ENCODE results near the gene TBX1. TPM values are rescaled to one million over a fixed set of nuclear protein-coding genes. Genes with fewer than 3 reads are reported as not detected.
A peak's percentile ranks its signal among the peaks of the same experiment; 100 is the strongest.

The TBX1 gene
- total and polyA plus RNA-seq, 2 of the 13 experiments (the other 11 are each of a cell fraction or from before 2014, with no cell fraction given) = not detected

- TF ChIP-seq SMYD3 (CRISPR knock-in tag; IDR thresholded peaks at IDR 0.05) (no peak), MLLT10 (CRISPR knock-in tag; IDR thresholded peaks at IDR 0.05) (no peak), TBX2 (CRISPR knock-in tag; IDR thresholded peaks at IDR 0.05; ENCODE audit: borderline replicate concordance) (no peak), CC2D1A (CRISPR knock-in tag; IDR thresholded peaks at IDR 0.05) (no peak), YEATS4 (CRISPR knock-in tag; IDR thresholded peaks at IDR 0.05; ENCODE audit: borderline replicate concordance) (no peak), DZIP1 (CRISPR knock-in tag; IDR thresholded peaks at IDR 0.05) (no peak), SKIL (CRISPR knock-in tag; IDR thresholded peaks at IDR 0.05; ENCODE audit: borderline replicate concordance) (no peak), ZNF576 (CRISPR knock-in tag; IDR thresholded peaks at IDR 0.05) (no peak), AGO2 (optimal IDR thresholded peaks at IDR 0.05; ENCODE audit: low read depth, low read length) (no peak), ZXDC (CRISPR knock-in tag; IDR thresholded peaks at IDR 0.05) (no peak), CBX1 (IDR thresholded peaks at IDR 0.05; ENCODE audit: low read depth) (no peak), ZNF629 (CRISPR knock-in tag; conservative IDR thresholded peaks at IDR 0.05) (peak; percentile 75), XRCC5 (optimal IDR thresholded peaks at IDR 0.05; ENCODE audit: low read length) (no peak), SATB2 (CRISPR knock-in tag; IDR thresholded peaks at IDR 0.05) (no peak)
These were observed 46.8 kb upstream of the TBX1 start (continued) for GRCh38 chr22:19713650-19714311.
